Endothelial cell of umbilical vein (primary cell): Measurements from ENCODE around the gene SYT8. TPM values are rescaled to one million over a fixed set of nuclear protein-coding genes. Genes with fewer than 3 reads are reported as not detected.
"Not testable (repeated sequence)": the region's sequence is repeated elsewhere in the genome, so short reads cannot be mapped to it uniquely, and the experiment has no call there.

Experiments
- BruUV-seq: library from RNA; stranded (reverse); fragments of 400-500 nt; replicated peaks from 2 replicates; lab custom pipeline; 2021; lab: Mats Ljungman, UMichigan
- CTCF ChIA-PET: fragments of 300-600, 350-600 bp; sonication (Branson Sonifier 250); formaldehyde crosslinking; loops from one replicate; lab custom pipeline; 2021; ENCODE audit warnings: antibody characterized with exemption, inconsistent platforms; lab: Charles Lee
- POLR2A ChIA-PET: fragments of 300-600, 350-600 bp; sonication (Branson Sonifier 250); formaldehyde crosslinking; loops from one replicate; lab custom pipeline; 2021; ENCODE audit warnings: antibody characterized with exemption, inconsistent platforms; lab: Charles Lee
- DNase-seq: peaks from one replicate; pipeline ENCODE4 v3.0.0-alpha.2; 2011; ENCODE audit warnings: low read depth, low spot score
- FAIRE-seq: peaks from 2 replicates; lab custom pipeline; 2011; peaks lifted over from hg19 to GRCh38; lab: Jason Lieb, UNC
- H2AFZ ChIP-seq: 2 replicates; pipeline ENCODE4 v1.6.0; 2012; ENCODE audit warnings: low read depth, low read length, control low read depth, inconsistent platforms
- H3K27ac ChIP-seq: 2 replicates; pipeline ENCODE4 v1.5.1; 2011; ENCODE audit warnings: low read depth, mild to moderate bottlenecking, control low read depth, low read length, moderate library complexity; ENCODE audit not compliant: insufficient read depth
- H3K27me3 ChIP-seq, 2 experiments: 2 replicates each; pipeline versions ENCODE4 v1.6.0 to v1.6.1; 2011; ENCODE audit warnings: low read length in 2 of 2, mixed read lengths in 1 of 2; ENCODE audit not compliant: control insufficient read depth in 2 of 2, insufficient read depth in 2 of 2
- H3K36me3 ChIP-seq, 2 experiments: 2 replicates in 1 of 2; 3 replicates in 1 of 2; pipeline ENCODE4 v1.5.1; 2011; ENCODE audit warnings: low read length in 2 of 2, mild to moderate bottlenecking in 1 of 2, moderate library complexity in 1 of 2; ENCODE audit not compliant: control insufficient read depth in 2 of 2, insufficient read depth in 2 of 2; ENCODE audit errors: extremely low read depth in 1 of 2
- H3K4me1 ChIP-seq: 3 replicates; pipeline ENCODE4 v1.5.1; 2011; ENCODE audit warnings: mild to moderate bottlenecking, low read length; ENCODE audit not compliant: control insufficient read depth, insufficient read depth; ENCODE audit errors: extremely low read depth
- H3K4me2 ChIP-seq: 2 replicates; pipeline ENCODE4 v1.6.1; 2011; ENCODE audit warnings: low read length, control low read depth, mixed read lengths; ENCODE audit not compliant: insufficient read depth
- H3K4me3 ChIP-seq, 3 experiments: fragments of 200-600 bp in 1 of 3; sonication (generic), shearing (Covaris generic) in 1 of 3; replicated peaks in 1 of 3; 2 replicates each; pipeline ENCODE4 v1.5.1; 2011 to 2016; ENCODE audit warnings: control low read depth in 3 of 3, low read length in 3 of 3, mild to moderate bottlenecking in 2 of 3, inconsistent platforms in 1 of 3, low read depth in 1 of 3, moderate library complexity in 1 of 3; ENCODE audit not compliant: insufficient read depth in 1 of 3
- H3K79me2 ChIP-seq: 2 replicates; pipeline ENCODE4 v1.6.0; 2012; ENCODE audit warnings: low read length, inconsistent platforms; ENCODE audit not compliant: control insufficient read depth, insufficient read depth
- H3K9ac ChIP-seq: replicated peaks from 2 replicates; pipeline ENCODE3; 2011; ENCODE audit warnings: low read length, control low read depth; ENCODE audit not compliant: insufficient read depth; ENCODE audit errors: extremely low read depth
- H3K9me1 ChIP-seq: replicated peaks from 3 replicates; pipeline ENCODE4 v1.6.0; 2011; ENCODE audit warnings: mild to moderate bottlenecking, low read length; ENCODE audit not compliant: control insufficient read depth, insufficient read depth; ENCODE audit errors: extremely low read depth
- H3K9me3 ChIP-seq: replicated peaks from 2 replicates; pipeline ENCODE4 v1.5.1; 2012; ENCODE audit warnings: low read length, inconsistent platforms; ENCODE audit not compliant: control insufficient read depth, insufficient read depth
- H4K20me1 ChIP-seq: replicated peaks from 2 replicates; pipeline ENCODE3; 2011; ENCODE audit warnings: mild to moderate bottlenecking, low read length; ENCODE audit not compliant: control insufficient read depth, insufficient read depth; ENCODE audit errors: extremely low read depth
- EZH2 ChIP-seq: IDR thresholded peaks from 2 replicates; pipeline ENCODE4 v1.6.1; 2012; ENCODE audit warnings: borderline replicate concordance, low read depth, mild to moderate bottlenecking, moderate library complexity, low read length, inconsistent platforms; ENCODE audit not compliant: severe bottlenecking
- FOS ChIP-seq: IDR thresholded peaks from 2 replicates; pipeline ENCODE4 v1.6.1; 2011; ENCODE audit warnings: mild to moderate bottlenecking, low read length, moderate library complexity, borderline replicate concordance; ENCODE audit not compliant: insufficient read depth
- GATA2 ChIP-seq: IDR thresholded peaks from 2 replicates; pipeline ENCODE4 v1.7.0; 2011; ENCODE audit warnings: low read depth, mild to moderate bottlenecking, moderate library complexity, mixed read lengths, low read length; ENCODE audit not compliant: insufficient read length, insufficient read depth
- JUN ChIP-seq: IDR thresholded peaks from 2 replicates; pipeline ENCODE4 v1.6.1; 2011; ENCODE audit warnings: borderline replicate concordance, low read depth; ENCODE audit not compliant: insufficient read length, insufficient read depth
- MYC ChIP-seq: IDR thresholded peaks from one replicate; pipeline ENCODE4 v1.6.1; 2011; ENCODE audit warnings: mild to moderate bottlenecking, low read depth, low read length
- POLR2A ChIP-seq: IDR thresholded peaks from 2 replicates; pipeline ENCODE4 v1.6.1; 2012; ENCODE audit warnings: low read depth, mild to moderate bottlenecking, control low read depth, low read length
- POLR2AphosphoS5 ChIP-seq: IDR thresholded peaks from 2 replicates; pipeline ENCODE4 v1.6.1; 2012; ENCODE audit warnings: low read depth, mild to moderate bottlenecking, control low read depth, low read length, moderate library complexity; ENCODE audit not compliant: insufficient read depth
- dilution Hi-C: fragments of 300-500 bp; cut with MboI; formaldehyde crosslinking; loops from one replicate; pipeline ENCODE4 v1.15.0; 2019; ENCODE audit warnings: low sequenced_read_pairs; ENCODE audit not compliant: extremely low pct_ligation_motif_present
- intact Hi-C: fragments of 100-400 bp; cut with micrococcal nuclease; formaldehyde crosslinking; loops from one replicate; pipeline ENCODE4 v1.10.0; 2022
- polyA plus RNA-seq, 4 experiments: library from polyadenylated mRNA; depleted of rRNA in 3 of 4; stranded (reverse) in 3 of 4; unstranded in 1 of 4; fragments of >200 nt; gene quantifications; 2 replicates each; pipeline versions ENCODE4 v1.2.1 to v1.2.3, GENCODE V29; 2011 to 2012; ENCODE audit warnings: missing spikeins in 1 of 4
- total RNA-seq: library from RNA; stranded (reverse); gene quantifications from 2 replicates; pipeline ENCODE4 v1.2.3, GENCODE V29; 2021
- TF ChIP-seq, protein P1 (sequence below): IDR thresholded peaks from 2 replicates; pipeline ENCODE4 v1.6.1; 2011; ENCODE audit not compliant: insufficient read depth, insufficient read length
- TF ChIP-seq, protein P2 (sequence below), 2 donors: IDR thresholded peaks; 1 replicate in 1 of 2; 2 replicates in 1 of 2; pipeline ENCODE4 v1.5.1; 2011; ENCODE audit warnings: low read length in 2 of 2, mild to moderate bottlenecking in 2 of 2, moderate library complexity in 2 of 2, control low read depth in 1 of 2, inconsistent platforms in 1 of 2, low read depth in 1 of 2; ENCODE audit not compliant: insufficient read depth in 1 of 2; ENCODE audit errors: extremely low read depth in 1 of 2

Gene SYT8
- total and polyA plus RNA-seq, 2 donors (not counting 3 experiments of a cell fraction or from before 2014, with no cell fraction given), result not detected

DNA sequence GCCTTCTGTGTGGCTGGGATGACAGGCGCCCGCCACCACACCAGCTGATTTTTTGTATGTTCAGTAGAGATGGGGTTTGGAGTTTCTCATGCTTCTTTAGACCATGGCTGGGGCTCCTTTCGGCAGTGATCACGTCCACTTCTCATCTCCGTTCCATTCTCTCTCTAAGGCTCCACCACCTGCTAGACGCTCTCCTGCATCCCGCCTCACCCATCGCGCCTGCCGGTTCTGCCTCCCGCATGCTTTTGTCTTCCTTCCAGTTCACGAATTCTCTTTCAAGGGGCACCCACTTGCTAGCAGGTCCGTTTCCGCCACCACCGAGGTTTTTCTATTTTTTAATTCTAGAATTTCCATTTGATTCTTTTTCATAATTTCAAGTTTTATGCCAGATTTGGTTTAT is 22.0 kb upstream of the SYT8 start:
- Histone ChIP-seq H3K79me2 (no peaks in the 10 kb centered on the region), H3K4me3 (no peak overlapping the region), H3K9ac (no peak overlapping the region), H3K27ac (no peak overlapping the region), H3K4me2 (no peak overlapping the region), H3K27me3 (peaks cover 0 to 3% of the 10 kb centered on the region in 2 experiments), H3K9me1 (no peaks in the 10 kb centered on the region), H3K9me3 (no peaks in the 10 kb centered on the region), H2AFZ (no peak overlapping the region), H4K20me1 (no peaks in the 10 kb centered on the region), H3K36me3 (no peaks in the 10 kb centered on the region), H3K4me1 (no peaks in the 10 kb centered on the region)
- intact Hi-C loops (no loop called here), dilution Hi-C loops (no loop called here)
- BruUV-seq, result no TSS peak
- TF ChIP-seq, protein P1, sequence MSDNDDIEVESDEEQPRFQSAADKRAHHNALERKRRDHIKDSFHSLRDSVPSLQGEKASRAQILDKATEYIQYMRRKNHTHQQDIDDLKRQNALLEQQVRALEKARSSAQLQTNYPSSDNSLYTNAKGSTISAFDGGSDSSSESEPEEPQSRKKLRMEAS, result no peak
- TF ChIP-seq MYC, result no peak
- no peak for TF ChIP-seq FOS
- no peak for TF ChIP-seq GATA2
- no peak for TF ChIP-seq JUN
- TF ChIP-seq POLR2AphosphoS5, result no peak
- TF ChIP-seq EZH2, result no peak
- TF ChIP-seq, protein P2, sequence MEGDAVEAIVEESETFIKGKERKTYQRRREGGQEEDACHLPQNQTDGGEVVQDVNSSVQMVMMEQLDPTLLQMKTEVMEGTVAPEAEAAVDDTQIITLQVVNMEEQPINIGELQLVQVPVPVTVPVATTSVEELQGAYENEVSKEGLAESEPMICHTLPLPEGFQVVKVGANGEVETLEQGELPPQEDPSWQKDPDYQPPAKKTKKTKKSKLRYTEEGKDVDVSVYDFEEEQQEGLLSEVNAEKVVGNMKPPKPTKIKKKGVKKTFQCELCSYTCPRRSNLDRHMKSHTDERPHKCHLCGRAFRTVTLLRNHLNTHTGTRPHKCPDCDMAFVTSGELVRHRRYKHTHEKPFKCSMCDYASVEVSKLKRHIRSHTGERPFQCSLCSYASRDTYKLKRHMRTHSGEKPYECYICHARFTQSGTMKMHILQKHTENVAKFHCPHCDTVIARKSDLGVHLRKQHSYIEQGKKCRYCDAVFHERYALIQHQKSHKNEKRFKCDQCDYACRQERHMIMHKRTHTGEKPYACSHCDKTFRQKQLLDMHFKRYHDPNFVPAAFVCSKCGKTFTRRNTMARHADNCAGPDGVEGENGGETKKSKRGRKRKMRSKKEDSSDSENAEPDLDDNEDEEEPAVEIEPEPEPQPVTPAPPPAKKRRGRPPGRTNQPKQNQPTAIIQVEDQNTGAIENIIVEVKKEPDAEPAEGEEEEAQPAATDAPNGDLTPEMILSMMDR (IDR thresholded peaks at IDR 0.05; ENCODE audit: extremely low read depth in 1 of 2, insufficient read depth in 1 of 2, low read depth in 1 of 2, low read length in 2 of 2), result no peak
- TF ChIP-seq POLR2A, result no peak
- CTCF ChIA-PET, result interaction anchor here (1.8 kb wide), 1 partner anchor 119 kb away, joined by 4 read pairs; no protein-coding TSS in a partner anchor
- POLR2A ChIA-PET, result no interaction called here
- FAIRE-seq, result no peak
- no peak for DNase-seq

DNA sequence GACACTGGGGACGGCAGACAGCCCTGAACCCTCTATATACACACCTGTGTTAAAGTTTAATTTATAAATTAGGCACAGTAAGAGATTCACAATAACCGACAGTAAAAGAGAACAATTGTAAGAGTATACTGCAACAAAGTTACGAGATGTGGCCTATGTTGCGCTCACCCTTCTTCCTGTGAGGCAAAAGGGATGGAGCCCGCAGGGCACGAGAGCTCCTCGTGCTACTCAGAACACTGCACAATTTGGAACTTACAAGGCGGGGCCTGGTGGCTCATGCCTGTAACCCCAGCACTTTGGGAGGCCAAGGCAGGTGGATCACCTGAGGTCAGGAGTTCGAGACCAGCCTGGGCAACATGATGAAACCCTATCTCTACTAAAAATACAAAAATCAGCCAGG is 21.4 kb upstream of the SYT8 start:
- H3K27ac ChIP-seq, H4K20me1 ChIP-seq, H3K27me3 ChIP-seq, H3K9me1 ChIP-seq, intact Hi-C loops, H3K36me3 ChIP-seq, H3K4me3 ChIP-seq, dilution Hi-C loops, FAIRE-seq, H3K4me1 ChIP-seq, H3K9ac ChIP-seq, DNase-seq, H3K4me2 ChIP-seq, POLR2A ChIA-PET, H3K9me3 ChIP-seq, BruUV-seq, H3K79me2 ChIP-seq, H2AFZ ChIP-seq: not testable (repeated sequence)
- CTCF ChIA-PET, result interaction anchor here (0.6 to 1.8 kb wide), 2 partner anchors 120 to 260 kb away, joined by 3 to 4 read pairs; no protein-coding TSS in a partner anchor
